AG09309 (cell line): ENCODE results near the gene TRABD.

Experiments used
- DNase-seq: peaks from one replicate; pipeline ENCODE4 v3.0.0-alpha.2; 2010; ENCODE audit warnings: low read depth
- H3K4me3 ChIP-seq: 2 replicates; pipeline ENCODE4 v1.5.1; 2011; ENCODE audit warnings: mild to moderate bottlenecking, low read depth, low read length, moderate library complexity; ENCODE audit not compliant: control insufficient read depth
- CTCF ChIP-seq: IDR thresholded peaks from 2 replicates; pipeline ENCODE4 v1.5.1; 2011; ENCODE audit warnings: mild to moderate bottlenecking, low read depth, low read length, inconsistent platforms; ENCODE audit not compliant: insufficient read depth, control insufficient read depth; ENCODE audit errors: missing control alignments

Gene TRABD

GRCh38 chr22:50211147-50211546 lies 25.4 kb downstream of the TRABD start:
- no peak for DNase-seq
- no peak for TF ChIP-seq CTCF
- H3K4me3 ChIP-seq, result no peak overlapping the region

GRCh38 chr22:50213263-50213662 lies 27.6 kb downstream of the TRABD start:
- DNase-seq, result no peak
- H3K4me3 ChIP-seq, result no peak overlapping the region
- no peak for TF ChIP-seq CTCF

GRCh38 chr22:50215297-50216054 lies 29.8 kb downstream of the TRABD start:
- TF ChIP-seq CTCF, result no peak
- DNase-seq, result no peak

GRCh38 chr22:50216055-50216683 lies 30.5 kb downstream of the TRABD start:
- no peak for TF ChIP-seq CTCF
- H3K4me3 ChIP-seq, result no peak overlapping the region
- DNase-seq, result no peak

More at GRCh38 chr22:50215297-50216054, 29.8 kb downstream of the TRABD start:
- no peak overlapping the region for H3K4me3 ChIP-seq

- TF ChIP-seq CTCF, result no peak
- DNase-seq, result no peak
- no peak overlapping the region for H3K4me3 ChIP-seq
Observed at GRCh38 chr22:50216684-50217520, 31.2 kb downstream of the TRABD start.

- no peak overlapping the region for H3K4me3 ChIP-seq
- DNase-seq, result no peak
- no peak for TF ChIP-seq CTCF
Observed at GRCh38 chr22:50217543-50218152, 31.9 kb downstream of the TRABD start.
